Retinal pigment epithelial cell (primary cell): ENCODE results near the gene EMP3.

Experiments
- DNase-seq: peaks from one replicate; pipeline ENCODE4 v3.0.0-alpha.2; 2010; ENCODE audit warnings: low read depth
- H3K4me3 ChIP-seq: 2 replicates; pipeline ENCODE4 v1.5.1; 2011; ENCODE audit warnings: mild to moderate bottlenecking, low read length, control low read depth, moderate library complexity
- CTCF ChIP-seq: conservative IDR thresholded peaks from 2 replicates; pipeline ENCODE4 v1.5.1; 2011; ENCODE audit warnings: low read depth, low read length, control low read depth, inconsistent platforms

The EMP3 gene

GRCh38 chr19:48361912-48362311 lies 36.6 kb downstream of the EMP3 start:
- no peak for DNase-seq

DNA sequence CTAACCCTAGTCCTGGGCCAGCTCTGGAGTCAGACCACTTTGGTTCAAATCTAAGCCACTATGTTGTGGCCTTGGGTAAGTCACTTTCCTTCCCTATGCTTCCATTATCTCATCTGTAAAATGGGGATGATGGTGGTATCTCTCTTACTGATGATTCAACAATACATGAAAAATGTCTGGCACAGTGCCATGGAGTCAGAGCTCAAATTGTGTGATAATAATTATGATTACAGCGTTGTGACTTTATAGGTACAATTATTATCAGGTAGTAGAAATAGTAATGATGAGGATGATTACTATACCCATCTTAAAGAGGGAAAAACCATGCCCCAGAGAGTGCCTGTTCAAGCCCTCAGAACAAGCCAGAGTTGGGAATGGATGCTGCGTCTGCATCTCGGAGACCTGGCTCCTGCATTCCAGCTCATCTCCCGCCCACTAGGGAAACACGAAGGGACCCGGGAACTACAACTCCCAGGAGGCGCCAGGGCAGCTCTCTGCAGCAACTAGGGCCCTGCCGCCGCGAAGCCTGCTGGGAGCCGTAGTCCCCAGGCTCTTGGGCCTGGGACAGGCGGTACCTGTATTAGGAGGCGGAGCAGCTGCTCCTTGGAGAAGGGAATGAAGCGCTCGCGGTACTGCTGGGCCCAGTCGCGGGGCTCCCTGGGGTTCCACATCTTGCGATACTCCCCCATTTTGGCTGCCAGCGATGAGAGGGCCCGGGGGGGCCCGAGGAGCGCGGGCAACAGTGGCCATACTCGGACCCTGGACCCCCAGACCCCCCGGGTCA lies 37.6 kb downstream of the EMP3 start:
- peak; percentile 80 for DNase-seq
- peak overlapping the region; percentile 55 for H3K4me3 ChIP-seq
- TF ChIP-seq CTCF = no peak

More at GRCh38 chr19:48361912-48362311, 36.6 kb downstream of the EMP3 start:
- TF ChIP-seq CTCF = no peak
- H3K4me3 ChIP-seq = no peak overlapping the region

DNA sequence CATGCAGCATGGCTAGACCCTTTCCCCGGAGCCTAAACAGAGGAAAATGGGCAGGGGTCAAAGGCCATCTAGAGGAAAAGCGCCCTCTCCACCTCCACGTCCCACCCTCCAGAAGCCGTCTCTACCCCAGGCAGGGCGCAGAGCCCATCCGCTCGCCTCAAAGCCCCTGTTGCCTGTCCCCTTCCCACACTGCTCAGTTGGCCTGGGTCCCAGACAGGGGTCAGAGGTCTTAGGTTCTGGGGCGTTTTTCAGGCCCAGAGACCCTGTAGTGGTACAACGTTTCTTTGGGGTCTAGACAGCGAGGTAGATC lies 38.1 kb downstream of the EMP3 start:
- TF ChIP-seq CTCF = no peak
- peak overlapping the region; percentile 55 for H3K4me3 ChIP-seq
- DNase-seq = no peak

GRCh38 chr19:48363810-48364597 lies 38.7 kb downstream of the EMP3 start, which contains the start of the genes SYNGR4 and TMEM143:
TSS of gene SYNGR4 (plus strand) at chr19:48364367. CDS start at chr19:48365843, 1,476 bp downstream.
TSS of gene TMEM143 (minus strand) at chr19:48363940. CDS start at chr19:48363920, 20 bp downstream.
- no peak for TF ChIP-seq CTCF
- peak within 1 kb of the TSS; percentile 55 for H3K4me3 ChIP-seq
- peak; percentile 95 for DNase-seq

DNA sequence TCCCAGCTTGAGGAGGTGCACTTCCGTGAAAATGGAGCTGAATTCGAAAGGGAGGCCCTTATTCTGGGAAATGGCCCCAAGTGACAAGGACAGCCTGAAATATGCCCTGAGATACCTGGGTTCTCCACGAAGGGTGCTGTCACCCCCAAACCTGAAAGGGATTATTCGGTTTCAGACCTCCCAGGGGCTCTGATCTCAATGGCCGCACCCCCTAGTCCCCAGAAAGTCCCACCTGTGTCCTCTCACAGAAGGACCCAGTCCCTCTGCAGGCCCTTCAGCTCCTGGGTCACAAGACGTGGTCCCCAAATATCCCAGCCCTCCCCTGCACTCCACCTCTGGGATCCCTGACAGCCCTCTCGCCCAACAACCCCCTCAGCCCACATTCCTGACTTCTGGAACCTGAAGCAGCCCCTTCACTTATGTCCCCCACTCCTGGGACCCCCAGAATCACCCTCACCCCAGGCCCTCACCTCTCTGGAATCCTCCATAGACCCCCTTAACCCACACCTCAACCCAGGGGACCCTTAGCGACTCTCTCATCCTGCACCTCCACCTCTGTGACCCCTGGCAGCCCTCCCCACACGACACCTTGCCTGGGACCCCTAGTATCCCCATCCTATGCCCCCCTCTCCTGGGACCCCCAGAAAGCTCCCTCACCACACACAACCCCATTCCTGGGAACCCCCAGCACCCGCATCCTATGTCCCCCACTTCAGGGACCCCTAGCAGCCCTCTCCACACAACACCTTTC lies 39.4 kb downstream of the EMP3 start:
- no peak for DNase-seq
- no peak for TF ChIP-seq CTCF
- peak overlapping the region; percentile 55 for H3K4me3 ChIP-seq

DNA sequence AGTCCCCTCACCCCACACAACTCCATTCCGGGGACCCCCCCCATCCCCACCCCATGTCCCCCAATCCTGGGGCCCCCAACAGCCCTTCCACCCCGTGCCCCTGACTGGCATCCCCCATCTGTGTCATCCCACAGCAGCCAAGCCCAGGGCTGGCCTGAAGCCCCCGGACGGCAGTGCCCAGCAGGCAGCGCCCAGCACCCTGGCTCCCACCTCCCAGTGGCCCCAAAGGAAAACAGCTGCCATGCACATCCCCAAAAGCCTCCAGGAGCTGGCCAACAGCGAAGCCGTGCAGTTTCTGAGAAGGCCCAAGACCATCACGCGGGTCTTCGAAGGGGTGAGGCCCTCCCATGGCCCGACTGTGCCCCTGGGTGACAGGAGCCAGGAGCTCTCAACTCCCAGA lies 40.2 kb downstream of the EMP3 start:
- no peak for DNase-seq
- H3K4me3 ChIP-seq = no peak overlapping the region
- no peak for TF ChIP-seq CTCF
